ENCODE data around the gene UNC5C. TPM values are rescaled to one million over a fixed set of nuclear protein-coding genes. Genes with fewer than 3 reads are reported as not detected.

Gene UNC5C
- total RNA-seq, 1 donor from 2014 or later = 0.97 TPM

- peaks cover 8% of the 10 kb centered on the region for H3K9me3 Mint-ChIP-seq (ENCODE audit: unreplicated experiment)
- no peak overlapping the region for H3K4me3 Mint-ChIP-seq (ENCODE audit: unreplicated experiment)
- no peaks in the 10 kb centered on the region for H3K36me3 Mint-ChIP-seq (ENCODE audit: low read depth, unreplicated experiment)
- DNase-seq (ENCODE audit: low spot score) = no peak
- peaks cover under 1% of the 10 kb centered on the region for H3K27me3 Mint-ChIP-seq (ENCODE audit: unreplicated experiment)
- H3K4me1 Mint-ChIP-seq (ENCODE audit: unreplicated experiment) = peaks cover 10% of the 10 kb centered on the region
- no peak overlapping the region for H3K27ac Mint-ChIP-seq (ENCODE audit: unreplicated experiment)
- no peak for TF ChIP-seq CTCF (IDR thresholded peaks at IDR 0.05; ENCODE audit: unreplicated experiment)
Measured at GRCh38 chr4:95348418-95348817, 200.4 kb downstream of the UNC5C start.

- no peak for DNase-seq (ENCODE audit: low spot score)
- H3K36me3 Mint-ChIP-seq (ENCODE audit: low read depth, unreplicated experiment) = no peaks in the 10 kb centered on the region
- no peak for TF ChIP-seq CTCF (IDR thresholded peaks at IDR 0.05; ENCODE audit: unreplicated experiment)
- H3K9me3 Mint-ChIP-seq (ENCODE audit: unreplicated experiment) = peaks cover 8% of the 10 kb centered on the region
- H3K4me1 Mint-ChIP-seq (ENCODE audit: unreplicated experiment) = no peaks in the 10 kb centered on the region
- no peak overlapping the region for H3K27ac Mint-ChIP-seq (ENCODE audit: unreplicated experiment)
- H3K4me3 Mint-ChIP-seq (ENCODE audit: unreplicated experiment) = no peak overlapping the region
- peaks cover 4% of the 10 kb centered on the region for H3K27me3 Mint-ChIP-seq (ENCODE audit: unreplicated experiment)
Measured at GRCh38 chr4:95343235-95343634, 205.5 kb downstream of the UNC5C start.

GRCh38 chr4:95340191-95340590 lies 208.6 kb downstream of the UNC5C start:
- no peaks in the 10 kb centered on the region for H3K9me3 Mint-ChIP-seq (ENCODE audit: unreplicated experiment)
- H3K27me3 Mint-ChIP-seq (ENCODE audit: unreplicated experiment) = peaks cover 4% of the 10 kb centered on the region
- H3K4me1 Mint-ChIP-seq (ENCODE audit: unreplicated experiment) = no peaks in the 10 kb centered on the region
- H3K4me3 Mint-ChIP-seq (ENCODE audit: unreplicated experiment) = no peak overlapping the region
- no peak overlapping the region for H3K27ac Mint-ChIP-seq (ENCODE audit: unreplicated experiment)
- H3K36me3 Mint-ChIP-seq (ENCODE audit: low read depth, unreplicated experiment) = no peaks in the 10 kb centered on the region
- no peak for TF ChIP-seq CTCF (IDR thresholded peaks at IDR 0.05; ENCODE audit: unreplicated experiment)
- DNase-seq (ENCODE audit: low spot score) = no peak

- H3K4me1 Mint-ChIP-seq (ENCODE audit: unreplicated experiment) = no peaks in the 10 kb centered on the region
Measured at GRCh38 chr4:95325665-95326064, 223.1 kb downstream of the UNC5C start.

GRCh38 chr4:95319169-95319568 lies 229.6 kb downstream of the UNC5C start:
- H3K36me3 Mint-ChIP-seq (ENCODE audit: low read depth, unreplicated experiment) = no peaks in the 10 kb centered on the region
- no peaks in the 10 kb centered on the region for H3K27me3 Mint-ChIP-seq (ENCODE audit: unreplicated experiment)

More at GRCh38 chr4:95325665-95326064, 223.1 kb downstream of the UNC5C start:
- no peak for TF ChIP-seq CTCF (IDR thresholded peaks at IDR 0.05; ENCODE audit: unreplicated experiment)
- Mint-ChIP-seq H3K27ac (ENCODE audit: unreplicated experiment) (no peak overlapping the region), H3K27me3 (ENCODE audit: unreplicated experiment) (no peaks in the 10 kb centered on the region), H3K36me3 (ENCODE audit: low read depth, unreplicated experiment) (no peaks in the 10 kb centered on the region), H3K9me3 (ENCODE audit: unreplicated experiment) (no peaks in the 10 kb centered on the region), H3K4me3 (ENCODE audit: unreplicated experiment) (no peak overlapping the region)
- DNase-seq (ENCODE audit: low spot score) = no peak

More at GRCh38 chr4:95319169-95319568, 229.6 kb downstream of the UNC5C start:
- no peak for TF ChIP-seq CTCF (IDR thresholded peaks at IDR 0.05; ENCODE audit: unreplicated experiment)
- Mint-ChIP-seq H3K4me3 (ENCODE audit: unreplicated experiment) (no peak overlapping the region), H3K4me1 (ENCODE audit: unreplicated experiment) (peaks cover 8% of the 10 kb centered on the region), H3K9me3 (ENCODE audit: unreplicated experiment) (no peaks in the 10 kb centered on the region), H3K27ac (ENCODE audit: unreplicated experiment) (no peak overlapping the region)
- no peak for DNase-seq (ENCODE audit: low spot score)
